Adrenal gland (tissue), 5 donors: ENCODE measurements around the gene CLEC11A.

Experiments
- POLR2A ChIP-seq, 2 donors: fragments of 450-650 bp; IDR thresholded peaks; one replicate each; pipeline ENCODE4 v1.6.1; 2017; ENCODE audit warnings: antibody characterized with exemption in 2 of 2, mild to moderate bottlenecking in 2 of 2, moderate library complexity in 1 of 2
- TF ChIP-seq, protein P1 (sequence below), 6 experiments: fragments of 450-650 bp in 4 of 6; fragments of 200-600 bp in 2 of 6; sonication (generic) in 1 of 6; IDR thresholded peaks; 1 replicate in 5 of 6; 2 replicates in 1 of 6; pipeline versions ENCODE4 v1.5.1 to v1.8.0; 2016 to 2021; ENCODE audit warnings: antibody characterized with exemption in 6 of 6, mild to moderate bottlenecking in 2 of 6, moderate library complexity in 1 of 6
- donor health status: DM: no; HTN: no; CAD: no.

DNA sequence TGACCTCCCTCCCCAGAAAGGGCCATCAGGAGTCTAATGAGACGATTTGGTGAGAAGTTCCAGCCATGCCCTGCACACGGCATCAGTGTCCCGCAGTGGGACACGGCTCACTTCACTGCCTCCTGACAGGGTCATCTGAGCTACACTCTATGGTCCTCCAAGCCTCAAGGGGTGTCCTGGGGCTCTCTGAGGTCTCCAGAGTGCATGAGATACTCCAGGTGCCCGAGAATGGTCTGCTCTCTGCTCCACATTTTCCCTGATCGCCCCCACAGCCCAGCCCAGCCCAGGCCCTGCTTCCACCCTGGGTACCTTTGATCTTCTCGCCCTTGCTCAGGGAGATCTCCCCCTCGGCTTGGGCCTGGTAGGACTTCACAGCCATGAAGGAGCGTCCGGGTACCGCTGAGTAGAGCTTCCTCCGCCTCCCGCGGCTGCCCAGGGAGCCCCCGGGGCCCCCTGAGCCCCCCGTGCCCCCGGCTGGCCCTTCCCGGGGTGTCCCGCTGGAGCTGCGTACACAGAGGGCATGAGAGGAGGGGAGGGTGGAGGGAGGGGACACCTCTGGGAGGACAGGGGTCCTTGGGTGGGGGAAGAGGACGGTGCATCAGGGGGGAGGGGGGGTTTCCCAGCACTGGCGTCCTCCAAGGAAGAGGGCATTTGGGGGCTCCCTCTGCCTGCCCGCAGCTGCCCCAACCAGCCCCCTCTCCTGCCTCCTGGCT, 20.9 kb upstream of the CLEC11A start:
- no peak for TF ChIP-seq POLR2A (IDR thresholded peaks at IDR 0.05)
- TF ChIP-seq, protein P1, sequence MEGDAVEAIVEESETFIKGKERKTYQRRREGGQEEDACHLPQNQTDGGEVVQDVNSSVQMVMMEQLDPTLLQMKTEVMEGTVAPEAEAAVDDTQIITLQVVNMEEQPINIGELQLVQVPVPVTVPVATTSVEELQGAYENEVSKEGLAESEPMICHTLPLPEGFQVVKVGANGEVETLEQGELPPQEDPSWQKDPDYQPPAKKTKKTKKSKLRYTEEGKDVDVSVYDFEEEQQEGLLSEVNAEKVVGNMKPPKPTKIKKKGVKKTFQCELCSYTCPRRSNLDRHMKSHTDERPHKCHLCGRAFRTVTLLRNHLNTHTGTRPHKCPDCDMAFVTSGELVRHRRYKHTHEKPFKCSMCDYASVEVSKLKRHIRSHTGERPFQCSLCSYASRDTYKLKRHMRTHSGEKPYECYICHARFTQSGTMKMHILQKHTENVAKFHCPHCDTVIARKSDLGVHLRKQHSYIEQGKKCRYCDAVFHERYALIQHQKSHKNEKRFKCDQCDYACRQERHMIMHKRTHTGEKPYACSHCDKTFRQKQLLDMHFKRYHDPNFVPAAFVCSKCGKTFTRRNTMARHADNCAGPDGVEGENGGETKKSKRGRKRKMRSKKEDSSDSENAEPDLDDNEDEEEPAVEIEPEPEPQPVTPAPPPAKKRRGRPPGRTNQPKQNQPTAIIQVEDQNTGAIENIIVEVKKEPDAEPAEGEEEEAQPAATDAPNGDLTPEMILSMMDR (IDR thresholded peaks at IDR 0.05) = no peak
